Upper lobe of left lung (tissue), 6 donors: ENCODE data around the gene DMD. TPM values are rescaled to one million over a fixed set of nuclear protein-coding genes. Genes with fewer than 3 reads are reported as not detected.
A peak's percentile ranks its signal among the peaks of the same experiment; 100 is the strongest.

Experiments
- ATAC-seq, 2 donors: fragments of 200-7000 bp; cut with Tn5 transposase; one replicate each; pipeline ENCODE4 v1.9.1; 2022; ENCODE audit warnings: mild to moderate bottlenecking in 2 of 2, moderate library complexity in 2 of 2; ENCODE audit not compliant: low FRiP score in 2 of 2
- DNase-seq, 2 donors: peaks; one replicate each; pipeline ENCODE4 v3.0.0-alpha.2; 2019 to 2020
- H3K27ac ChIP-seq, 4 donors: fragments of 200-600 bp; sonication (generic); one replicate each; pipeline ENCODE4 v1.5.1; 2016 to 2019
- H3K27me3 ChIP-seq, 4 donors: fragments of 200-600 bp; sonication (generic); one replicate each; pipeline ENCODE4 v1.5.1; 2017 to 2019
- H3K36me3 ChIP-seq, 4 donors: fragments of 200-600 bp; sonication (generic); one replicate each; pipeline ENCODE4 v1.5.1; 2016 to 2019
- H3K4me1 ChIP-seq, 4 donors: fragments of 200-600 bp; sonication (generic); one replicate each; pipeline ENCODE4 v1.5.1; 2018 to 2019
- H3K4me3 ChIP-seq, 4 donors: fragments of 200-600 bp; sonication (generic); one replicate each; pipeline ENCODE4 v1.5.1; 2017 to 2019; ENCODE audit warnings: mild to moderate bottlenecking in 2 of 4, moderate library complexity in 1 of 4
- H3K9me3 ChIP-seq, 4 donors: fragments of 200-600 bp; sonication (generic); one replicate each; pipeline ENCODE4 v1.5.1; 2018 to 2019
- EP300 ChIP-seq, 4 donors: sonication (generic); formaldehyde crosslinking; IDR thresholded peaks; one replicate each; pipeline ENCODE4 v1.5.1; 2017; ENCODE audit warnings: antibody characterized with exemption in 4 of 4, control low read depth in 2 of 4
- POLR2A ChIP-seq, 4 donors: fragments of 450-650 bp; IDR thresholded peaks; one replicate each; pipeline ENCODE4 v1.5.1; 2016 to 2017; ENCODE audit warnings: antibody characterized with exemption in 4 of 4, mild to moderate bottlenecking in 2 of 4
- POLR2AphosphoS5 ChIP-seq, 2 donors: sonication (generic); formaldehyde crosslinking; IDR thresholded peaks; one replicate each; pipeline ENCODE4 v1.5.1; 2017; ENCODE audit warnings: antibody characterized with exemption in 2 of 2
- whole genome bisulfite sequencing, 2 donors: methylation state at CpG; one replicate each; pipeline ENCODE4 v1.1.5; 2017 to 2018; 5-methylcytosine and 5-hydroxymethylcytosine counted together
- total RNA-seq, 6 donors: library from RNA; depleted of rRNA in 4 of 6; stranded (reverse); fragments of >200 nt in 4 of 6; gene quantifications; one replicate each; pipeline versions ENCODE4 v1.1.0 to v1.2.1, GENCODE V29; 2016 to 2021
- TF ChIP-seq, protein P1 (sequence below), 6 experiments: fragments of 450-650 bp in 4 of 6; fragments of 200-600 bp in 2 of 6; sonication (generic) in 2 of 6; IDR thresholded peaks; one replicate each; pipeline ENCODE4 v1.5.1; 2016 to 2019; ENCODE audit warnings: antibody characterized with exemption in 6 of 6
- donor health status: DM: no; HTN: no; CAD: no; lungs with moderate emphysema.
- donor health status: DM: no; HTN: yes; CAD: no; lungs with severe emphysema.

The DMD gene
- total RNA-seq, 6 donors from 2014 or later = 12.5 to 37.0 (median 24.0) TPM

GRCh38 chrX:31266203-31267076 is 1944.9 kb downstream of the DMD start:
- H3K9me3 ChIP-seq = no peaks in the 10 kb centered on the region
- no peaks in the 10 kb centered on the region for H3K4me1 ChIP-seq
- peak overlapping the region; percentile 53 to 76 (median 60) for H3K27ac ChIP-seq
- ATAC-seq (peak; percentile 84 to 93), DNase-seq (peak; percentile 64 to 93)
- H3K4me3 ChIP-seq = peak overlapping the region; percentile 23 to 65 (median 51)
- H3K36me3 ChIP-seq = no peaks in the 10 kb centered on the region
- WGBS, 2 donors = 3 to 23% methylated on average over 18 to 54 of the region's 74 CpGs
- TF ChIP-seq, protein P1, sequence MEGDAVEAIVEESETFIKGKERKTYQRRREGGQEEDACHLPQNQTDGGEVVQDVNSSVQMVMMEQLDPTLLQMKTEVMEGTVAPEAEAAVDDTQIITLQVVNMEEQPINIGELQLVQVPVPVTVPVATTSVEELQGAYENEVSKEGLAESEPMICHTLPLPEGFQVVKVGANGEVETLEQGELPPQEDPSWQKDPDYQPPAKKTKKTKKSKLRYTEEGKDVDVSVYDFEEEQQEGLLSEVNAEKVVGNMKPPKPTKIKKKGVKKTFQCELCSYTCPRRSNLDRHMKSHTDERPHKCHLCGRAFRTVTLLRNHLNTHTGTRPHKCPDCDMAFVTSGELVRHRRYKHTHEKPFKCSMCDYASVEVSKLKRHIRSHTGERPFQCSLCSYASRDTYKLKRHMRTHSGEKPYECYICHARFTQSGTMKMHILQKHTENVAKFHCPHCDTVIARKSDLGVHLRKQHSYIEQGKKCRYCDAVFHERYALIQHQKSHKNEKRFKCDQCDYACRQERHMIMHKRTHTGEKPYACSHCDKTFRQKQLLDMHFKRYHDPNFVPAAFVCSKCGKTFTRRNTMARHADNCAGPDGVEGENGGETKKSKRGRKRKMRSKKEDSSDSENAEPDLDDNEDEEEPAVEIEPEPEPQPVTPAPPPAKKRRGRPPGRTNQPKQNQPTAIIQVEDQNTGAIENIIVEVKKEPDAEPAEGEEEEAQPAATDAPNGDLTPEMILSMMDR (IDR thresholded peaks at IDR 0.05) = no peak
- TF ChIP-seq POLR2AphosphoS5 (IDR thresholded peaks at IDR 0.05) (no peak), POLR2A (IDR thresholded peaks at IDR 0.05) (peak in 1 of 4 donors; percentile 63), EP300 (IDR thresholded peaks at IDR 0.05) (no peak)
- H3K27me3 ChIP-seq = no peaks in the 10 kb centered on the region

- Histone ChIP-seq H3K27ac (no peak overlapping the region), H3K36me3 (no peaks in the 10 kb centered on the region), H3K4me3 (peak overlapping the region in 3 of 4 donors; percentile 42 to 65 (median 60)), H3K9me3 (no peaks in the 10 kb centered on the region), H3K27me3 (no peaks in the 10 kb centered on the region), H3K4me1 (no peaks in the 10 kb centered on the region)
- no peak for TF ChIP-seq POLR2A (IDR thresholded peaks at IDR 0.05)
- TF ChIP-seq, protein P1 (IDR thresholded peaks at IDR 0.05) = no peak
- no peak for TF ChIP-seq EP300 (IDR thresholded peaks at IDR 0.05)
- no peak for TF ChIP-seq POLR2AphosphoS5 (IDR thresholded peaks at IDR 0.05)
- DNase-seq (no peak), ATAC-seq (no peak)
- WGBS, 2 donors = 49 to 61% methylated on average over 7 of the region's 7 CpGs
Measured at GRCh38 chrX:31265383-31265782, 1946.0 kb downstream of the DMD start.

DNA sequence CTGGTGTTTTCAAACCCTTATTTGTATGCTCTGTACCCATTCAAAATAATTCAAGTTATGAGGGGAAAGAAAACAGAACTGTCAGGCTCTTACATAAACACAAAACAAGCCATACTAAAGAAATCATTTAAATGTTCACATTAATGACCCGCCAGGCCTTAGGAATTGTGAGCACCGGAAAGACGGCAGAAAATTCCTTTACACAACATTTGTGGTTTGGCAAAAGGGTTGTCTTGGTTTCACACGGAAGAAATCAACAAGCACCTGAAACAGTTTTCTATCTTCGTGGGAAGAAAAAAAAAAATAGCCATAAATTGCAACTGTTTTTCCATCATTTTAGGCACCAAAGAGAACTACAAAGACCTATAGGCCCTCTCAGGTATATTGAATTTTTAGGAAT is 1951.0 kb downstream of the DMD start:
- Histone ChIP-seq H3K27me3 (no peaks in the 10 kb centered on the region), H3K9me3 (no peaks in the 10 kb centered on the region), H3K4me1 (no peaks in the 10 kb centered on the region), H3K4me3 (no peak overlapping the region), H3K27ac (no peak overlapping the region), H3K36me3 (no peaks in the 10 kb centered on the region)
- ATAC-seq (no peak), DNase-seq (no peak)
- WGBS, 2 donors = 67 to 73% methylated on average over 5 of the region's 5 CpGs
- no peak for TF ChIP-seq EP300 (IDR thresholded peaks at IDR 0.05)
- no peak for TF ChIP-seq POLR2A (IDR thresholded peaks at IDR 0.05)
- TF ChIP-seq POLR2AphosphoS5 (IDR thresholded peaks at IDR 0.05) = no peak
- TF ChIP-seq, protein P1 (IDR thresholded peaks at IDR 0.05) = no peak

GRCh38 chrX:31258166-31258565 is 1953.2 kb downstream of the DMD start:
- H3K4me3 ChIP-seq = no peak overlapping the region

More at GRCh38 chrX:31258166-31258565, 1953.2 kb downstream of the DMD start:
- H3K27me3 ChIP-seq = no peaks in the 10 kb centered on the region
- H3K9me3 ChIP-seq = no peaks in the 10 kb centered on the region
- no peaks in the 10 kb centered on the region for H3K36me3 ChIP-seq
- H3K27ac ChIP-seq = no peak overlapping the region
- ATAC-seq (no peak), DNase-seq (no peak)
- 67 to 75% methylated on average over 4 of the region's 4 CpGs for WGBS, 2 donors
- no peak for TF ChIP-seq POLR2A (IDR thresholded peaks at IDR 0.05)
- no peak for TF ChIP-seq EP300 (IDR thresholded peaks at IDR 0.05)
- TF ChIP-seq, protein P1 (IDR thresholded peaks at IDR 0.05) = no peak
- no peak for TF ChIP-seq POLR2AphosphoS5 (IDR thresholded peaks at IDR 0.05)
- H3K4me1 ChIP-seq = no peaks in the 10 kb centered on the region
